Neural progenitor cell (in vitro differentiated cells): Measurements from ENCODE around the gene NEDD9. TPM values are rescaled to one million over a fixed set of nuclear protein-coding genes. Genes with fewer than 3 reads are reported as not detected.

Experiments used
- DNase-seq: peaks from one replicate; pipeline ENCODE4 v3.0.0-alpha.2; 2016; ENCODE audit warnings: low spot score
- H2AFZ ChIP-seq: fragments of 200-600 bp; sonication (generic); replicated peaks from 2 replicates; pipeline ENCODE4 v1.6.1; 2016; ENCODE audit warnings: antibody characterized with exemption
- H3F3A ChIP-seq: fragments of 200-600 bp; sonication (generic); 2 replicates; pipeline ENCODE4 v1.6.1; 2016; ENCODE audit warnings: antibody characterized with exemption, low read depth
- H3K27ac ChIP-seq: fragments of 200-600 bp; sonication (generic); 2 replicates; pipeline ENCODE4 v1.5.1; 2016; ENCODE audit warnings: mild to moderate bottlenecking
- H3K27me3 ChIP-seq: fragments of 200-600 bp; sonication (generic); 2 replicates; pipeline ENCODE4 v1.6.1; 2016; ENCODE audit warnings: mild to moderate bottlenecking, moderate library complexity
- H3K36me3 ChIP-seq: fragments of 200-600 bp; sonication (generic); 2 replicates; pipeline ENCODE4 v1.5.1; 2016
- H3K4me1 ChIP-seq: fragments of 200-600 bp; sonication (generic); 2 replicates; pipeline ENCODE4 v1.6.1; 2016; ENCODE audit warnings: mixed run types
- H3K4me2 ChIP-seq: fragments of 200-600 bp; sonication (generic); 2 replicates; pipeline ENCODE4 v1.6.1; 2016
- H3K4me3 ChIP-seq: fragments of 200-600 bp; sonication (generic); 2 replicates; pipeline ENCODE4 v1.5.1; 2016
- H3K79me2 ChIP-seq: fragments of 200-600 bp; sonication (generic); 2 replicates; pipeline ENCODE4 v1.6.1; 2016; ENCODE audit warnings: low read depth
- H3K9ac ChIP-seq: fragments of 200-600 bp; sonication (generic); 2 replicates; pipeline ENCODE4 v1.6.1; 2016
- H3K9me3 ChIP-seq: fragments of 200-600 bp; sonication (generic); 2 replicates; pipeline ENCODE4 v1.5.1; 2016; ENCODE audit warnings: low read depth
- H4K20me1 ChIP-seq: fragments of 200-600 bp; sonication (generic); 2 replicates; pipeline ENCODE4 v1.6.1; 2016; ENCODE audit warnings: low read depth
- H3K27ac Mint-ChIP-seq: 3 replicates; pipeline ENCODE4 v1.8.0; 2021; ENCODE audit warnings: mixed read lengths
- H3K27me3 Mint-ChIP-seq: 2 replicates; pipeline ENCODE4 v1.8.0; 2022; ENCODE audit warnings: low read depth, mild to moderate bottlenecking, inconsistent platforms, moderate library complexity, mixed read lengths; ENCODE audit not compliant: insufficient read depth
- H3K36me3 Mint-ChIP-seq: 3 replicates; pipeline ENCODE4 v1.8.0; 2021; ENCODE audit warnings: mixed read lengths
- H3K4me1 Mint-ChIP-seq: 3 replicates; pipeline ENCODE4 v1.8.0; 2021; ENCODE audit warnings: mixed read lengths
- H3K4me3 Mint-ChIP-seq: 3 replicates; pipeline ENCODE4 v1.8.0; 2021; ENCODE audit warnings: mild to moderate bottlenecking, moderate library complexity, mixed read lengths
- H3K9me3 Mint-ChIP-seq: 3 replicates; pipeline ENCODE4 v1.8.0; 2020; ENCODE audit warnings: mixed read lengths
- EZH2 ChIP-seq: fragments of 200-600 bp; sonication (generic); IDR thresholded peaks from 2 replicates; pipeline ENCODE4 v1.6.1; 2017; ENCODE audit warnings: antibody characterized with exemption, mild to moderate bottlenecking, moderate library complexity
- EZH2phosphoT487 ChIP-seq: fragments of 200-600 bp; sonication (generic); IDR thresholded peaks from 2 replicates; pipeline ENCODE4 v1.6.1; 2017; ENCODE audit warnings: antibody characterized with exemption
- total RNA-seq: library from RNA; depleted of rRNA; stranded (reverse); fragments of >200 nt; gene quantifications from 2 replicates; pipeline ENCODE4 v1.2.3, GENCODE V29; 2015; ENCODE audit warnings: low replicate concordance
- TF ChIP-seq, protein P1 (sequence below): fragments of 200-600 bp; sonication (generic); IDR thresholded peaks from 2 replicates; pipeline ENCODE4 v1.5.1; 2017; ENCODE audit warnings: antibody characterized with exemption, mild to moderate bottlenecking

Gene NEDD9
- total RNA-seq, 1 donor from 2014 or later, result 4.9 TPM

DNA sequence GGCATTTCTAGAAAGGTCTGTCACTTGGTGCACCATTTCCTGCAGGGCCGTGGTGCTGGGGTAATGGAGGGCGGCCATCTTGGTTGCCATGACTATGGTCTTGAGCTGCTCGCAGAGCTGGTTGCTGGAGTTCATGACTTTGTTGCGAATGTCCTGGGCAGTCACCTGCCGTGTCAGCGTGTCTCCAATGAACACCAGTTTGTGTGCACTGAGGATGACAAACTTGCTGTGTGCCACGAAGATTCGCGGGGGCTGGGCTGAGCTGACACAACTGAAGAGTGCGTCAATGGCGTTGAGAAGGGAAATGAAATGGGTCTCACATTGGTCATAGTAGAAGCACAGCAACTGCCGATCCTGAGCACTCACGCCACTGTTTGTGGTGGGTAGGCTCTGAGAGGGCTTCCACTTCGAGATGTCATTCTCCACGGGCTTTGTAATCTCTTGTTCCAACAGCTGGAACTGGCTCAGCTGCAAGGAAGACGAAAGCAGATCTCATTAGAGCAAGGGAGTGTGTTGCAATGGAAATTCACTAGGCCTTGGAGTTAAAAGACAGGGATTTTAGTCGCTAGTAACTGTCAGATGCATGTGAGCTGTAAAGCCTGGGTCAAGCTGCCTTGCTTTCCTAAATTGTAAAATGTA lies 47.1 kb downstream of the NEDD9 start:
- no peak overlapping the region for H3K27ac ChIP-seq
- TF ChIP-seq, protein P1, sequence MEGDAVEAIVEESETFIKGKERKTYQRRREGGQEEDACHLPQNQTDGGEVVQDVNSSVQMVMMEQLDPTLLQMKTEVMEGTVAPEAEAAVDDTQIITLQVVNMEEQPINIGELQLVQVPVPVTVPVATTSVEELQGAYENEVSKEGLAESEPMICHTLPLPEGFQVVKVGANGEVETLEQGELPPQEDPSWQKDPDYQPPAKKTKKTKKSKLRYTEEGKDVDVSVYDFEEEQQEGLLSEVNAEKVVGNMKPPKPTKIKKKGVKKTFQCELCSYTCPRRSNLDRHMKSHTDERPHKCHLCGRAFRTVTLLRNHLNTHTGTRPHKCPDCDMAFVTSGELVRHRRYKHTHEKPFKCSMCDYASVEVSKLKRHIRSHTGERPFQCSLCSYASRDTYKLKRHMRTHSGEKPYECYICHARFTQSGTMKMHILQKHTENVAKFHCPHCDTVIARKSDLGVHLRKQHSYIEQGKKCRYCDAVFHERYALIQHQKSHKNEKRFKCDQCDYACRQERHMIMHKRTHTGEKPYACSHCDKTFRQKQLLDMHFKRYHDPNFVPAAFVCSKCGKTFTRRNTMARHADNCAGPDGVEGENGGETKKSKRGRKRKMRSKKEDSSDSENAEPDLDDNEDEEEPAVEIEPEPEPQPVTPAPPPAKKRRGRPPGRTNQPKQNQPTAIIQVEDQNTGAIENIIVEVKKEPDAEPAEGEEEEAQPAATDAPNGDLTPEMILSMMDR, result no peak
- no peak for TF ChIP-seq EZH2phosphoT487
- TF ChIP-seq EZH2, result no peak
- H3K4me1 ChIP-seq, result no peaks in the 10 kb centered on the region
- H3K36me3 ChIP-seq, result no peaks in the 10 kb centered on the region
- H3K27ac Mint-ChIP-seq, result no peak overlapping the region
- no peaks in the 10 kb centered on the region for H3K4me1 Mint-ChIP-seq
- H3K27me3 ChIP-seq, result no peaks in the 10 kb centered on the region
- H4K20me1 ChIP-seq, result no peaks in the 10 kb centered on the region
- peaks cover 7% of the 10 kb centered on the region for H3K9me3 Mint-ChIP-seq
- no peak overlapping the region for H3K4me3 ChIP-seq
- H3K9me3 ChIP-seq, result no peaks in the 10 kb centered on the region
- H3K79me2 ChIP-seq, result no peaks in the 10 kb centered on the region
- H3F3A ChIP-seq, result no peaks in the 10 kb centered on the region
- no peak for DNase-seq
- H2AFZ ChIP-seq, result no peak overlapping the region
- no peak overlapping the region for H3K9ac ChIP-seq
- H3K4me3 Mint-ChIP-seq, result no peak overlapping the region
- peaks cover 73% of the 10 kb centered on the region for H3K36me3 Mint-ChIP-seq
- H3K27me3 Mint-ChIP-seq, result peaks cover 2% of the 10 kb centered on the region
- no peak overlapping the region for H3K4me2 ChIP-seq

DNA sequence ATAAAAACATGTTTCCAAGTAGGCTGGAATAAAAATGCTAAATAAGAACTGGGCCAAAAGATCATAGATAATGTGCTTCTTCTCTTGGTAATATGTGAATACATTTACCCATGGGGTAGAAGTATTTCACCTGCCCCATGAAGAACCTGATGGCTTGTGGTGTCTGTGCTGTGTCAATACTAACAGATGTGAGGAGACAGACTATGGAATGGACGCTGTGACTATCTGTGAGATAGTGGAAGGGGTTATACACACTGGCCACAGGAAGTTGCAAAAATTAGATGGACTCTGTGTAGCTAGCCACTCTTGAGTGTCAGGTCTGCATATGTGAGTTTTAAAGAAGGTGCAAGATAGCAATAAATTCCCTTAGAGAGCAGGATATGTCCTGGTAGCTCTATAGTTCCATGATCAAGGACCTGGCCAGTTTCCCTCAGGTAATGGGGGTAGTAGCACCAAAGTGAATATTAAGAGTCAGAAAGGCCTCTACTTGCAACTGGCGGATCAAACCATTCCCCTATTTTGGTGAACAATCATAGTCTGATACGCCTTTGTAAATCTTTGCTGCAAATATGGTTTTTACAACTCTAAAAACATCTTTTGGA lies 48.6 kb downstream of the NEDD9 start:
- Mint-ChIP-seq H3K27ac (no peak overlapping the region), H3K4me1 (peaks cover 9% of the 10 kb centered on the region), H3K27me3 (peaks cover 2% of the 10 kb centered on the region), H3K9me3 (peaks cover 7% of the 10 kb centered on the region), H3K36me3 (peaks cover 61% of the 10 kb centered on the region), H3K4me3 (no peak overlapping the region)
- H3K27ac ChIP-seq, result no peak overlapping the region
- DNase-seq, result no peak
- H3K9ac ChIP-seq, result no peak overlapping the region
- no peaks in the 10 kb centered on the region for H4K20me1 ChIP-seq
- no peak overlapping the region for H3K4me2 ChIP-seq
- H3K27me3 ChIP-seq, result no peaks in the 10 kb centered on the region
- H3K79me2 ChIP-seq, result no peaks in the 10 kb centered on the region
- peaks cover 8% of the 10 kb centered on the region for H3F3A ChIP-seq
- no peak for TF ChIP-seq EZH2phosphoT487
- TF ChIP-seq EZH2, result no peak
- TF ChIP-seq, protein P1, result no peak
- H3K4me3 ChIP-seq, result no peak overlapping the region
- H3K9me3 ChIP-seq, result no peaks in the 10 kb centered on the region
- no peaks in the 10 kb centered on the region for H3K36me3 ChIP-seq
- H3K4me1 ChIP-seq, result peaks cover 10% of the 10 kb centered on the region
- H2AFZ ChIP-seq, result no peak overlapping the region

DNA sequence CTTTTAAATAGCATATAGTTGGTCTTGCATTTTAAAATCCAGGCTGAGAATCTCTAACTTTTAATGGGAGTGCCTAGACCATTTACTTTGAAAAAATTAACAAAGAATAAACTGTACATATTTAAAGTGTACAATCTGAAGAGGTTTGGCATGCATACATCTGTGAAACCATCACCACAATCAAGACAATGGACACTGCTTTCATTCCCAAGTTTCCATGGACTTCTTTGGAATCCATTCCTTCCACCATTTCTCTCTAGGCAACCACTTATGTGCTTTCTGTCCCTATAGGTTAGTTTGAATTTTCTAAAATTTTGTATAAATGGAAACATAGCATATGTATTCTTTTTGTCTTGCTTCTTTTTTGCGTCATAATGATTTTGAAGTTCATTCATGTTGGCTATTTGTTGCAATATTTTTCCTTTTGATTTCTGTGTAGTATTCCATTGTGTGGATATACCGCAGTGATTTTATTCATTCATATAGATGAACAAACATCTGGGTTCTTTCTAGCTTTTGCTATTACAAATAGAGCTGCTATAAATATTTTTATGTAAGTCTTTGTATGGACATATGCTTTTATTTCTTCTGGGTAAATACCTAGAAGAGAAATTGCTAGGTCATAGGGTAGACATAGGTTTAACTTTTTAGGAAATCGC lies 50.9 kb downstream of the NEDD9 start:
- Histone ChIP-seq H3K4me3 (no peak overlapping the region), H3K27me3 (no peaks in the 10 kb centered on the region), H3K4me2 (no peak overlapping the region), H3K36me3 (no peaks in the 10 kb centered on the region), H3F3A (peaks cover 8% of the 10 kb centered on the region), H3K79me2 (no peaks in the 10 kb centered on the region), H3K9me3 (no peaks in the 10 kb centered on the region), H2AFZ (no peak overlapping the region), H4K20me1 (no peaks in the 10 kb centered on the region), H3K4me1 (peaks cover 10% of the 10 kb centered on the region), H3K27ac (no peak overlapping the region), H3K9ac (no peak overlapping the region)
- peaks cover 40% of the 10 kb centered on the region for H3K36me3 Mint-ChIP-seq
- peaks cover 7% of the 10 kb centered on the region for H3K9me3 Mint-ChIP-seq
- H3K27me3 Mint-ChIP-seq, result no peaks in the 10 kb centered on the region
- H3K4me3 Mint-ChIP-seq, result no peak overlapping the region
- DNase-seq, result no peak
- no peak overlapping the region for H3K27ac Mint-ChIP-seq
- peaks cover 9% of the 10 kb centered on the region for H3K4me1 Mint-ChIP-seq
- TF ChIP-seq EZH2 (no peak), EZH2phosphoT487 (no peak)
- TF ChIP-seq, protein P1, result no peak
